ENCODE measurements around the gene DGCR2.

Gene DGCR2

DNA sequence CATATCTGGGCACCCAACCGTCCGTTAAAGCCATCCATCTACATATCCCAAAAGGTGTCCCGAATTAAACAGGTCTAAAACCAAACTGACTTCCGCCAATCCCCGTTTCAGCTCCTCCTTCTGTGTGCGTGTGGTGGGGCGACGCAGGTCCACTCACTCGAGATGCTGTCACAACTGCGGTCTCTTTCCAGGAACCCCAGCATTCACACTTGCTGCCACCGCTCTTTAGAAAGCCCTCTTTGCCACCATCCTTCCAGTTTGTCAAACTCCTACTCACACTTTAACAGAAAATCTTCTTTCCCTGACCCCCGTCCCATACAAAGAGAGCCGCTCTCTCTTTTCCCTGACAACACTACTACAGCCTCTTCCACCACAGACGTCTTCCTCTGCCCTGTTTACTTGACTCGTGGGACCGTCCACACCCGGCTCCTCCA is 21.8 kb upstream of the DGCR2 start:
- no peak overlapping the region for H3K27ac ChIP-seq (ENCODE audit: insufficient read depth, low read depth, low read length, poor library complexity, severe bottlenecking)
- H3K36me3 ChIP-seq (ENCODE audit: control insufficient read depth, insufficient read depth, low read length) = peaks cover 12% of the 10 kb centered on the region

DNA sequence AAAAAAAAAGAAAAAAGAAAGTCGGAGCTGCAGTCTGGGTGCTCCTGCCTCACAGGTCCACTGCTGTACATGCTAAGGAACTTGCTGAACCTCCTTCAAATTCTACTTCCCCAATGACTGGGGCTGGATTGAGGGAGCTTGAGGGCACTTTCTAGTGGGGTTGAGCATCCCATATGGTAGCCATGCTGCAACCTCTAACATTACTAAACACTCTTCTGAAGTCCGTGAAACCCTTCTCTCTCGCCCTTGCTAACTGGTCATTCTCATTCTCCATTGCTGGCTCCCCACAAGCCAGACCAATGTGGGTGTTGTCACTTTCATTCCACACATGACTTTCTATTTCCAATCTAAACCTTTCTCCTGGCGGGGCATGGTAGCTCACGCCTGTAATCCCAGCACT is 21.0 kb upstream of the DGCR2 start:
- H3K27me3 ChIP-seq (ENCODE audit: control insufficient read depth, insufficient read depth, low read length, poor library complexity, severe bottlenecking) = peaks cover 27% of the 10 kb centered on the region
- WGBS, 2 experiments = 84 to 90% methylated on average over 5 of the region's 5 CpGs
- no peak overlapping the region for H3K4me3 ChIP-seq (ENCODE audit: insufficient read depth, low read depth, low read length)
- H3K9me3 ChIP-seq (ENCODE audit: control insufficient read depth, low read length) = no peaks in the 10 kb centered on the region
- H3K4me1 ChIP-seq (ENCODE audit: control insufficient read depth, insufficient read depth, low read length) = no peaks in the 10 kb centered on the region
- H3K36me3 ChIP-seq (ENCODE audit: control insufficient read depth, insufficient read depth, low read length) = peaks cover 12% of the 10 kb centered on the region
- no peak overlapping the region for H3K27ac ChIP-seq (ENCODE audit: insufficient read depth, low read depth, low read length, poor library complexity, severe bottlenecking)

More for the DNA sequence above, 21.8 kb upstream of the DGCR2 start:
- H3K4me3 ChIP-seq (ENCODE audit: insufficient read depth, low read depth, low read length) = peak overlapping the region; percentile 91
- peaks cover 35% of the 10 kb centered on the region for H3K27me3 ChIP-seq (ENCODE audit: control insufficient read depth, insufficient read depth, low read length, poor library complexity, severe bottlenecking)
- H3K4me1 ChIP-seq (ENCODE audit: control insufficient read depth, insufficient read depth, low read length) = no peaks in the 10 kb centered on the region
- H3K9me3 ChIP-seq (ENCODE audit: control insufficient read depth, low read length) = no peaks in the 10 kb centered on the region
- WGBS, 2 experiments = 7 to 11% methylated on average over 17 of the region's 17 CpGs

DNA sequence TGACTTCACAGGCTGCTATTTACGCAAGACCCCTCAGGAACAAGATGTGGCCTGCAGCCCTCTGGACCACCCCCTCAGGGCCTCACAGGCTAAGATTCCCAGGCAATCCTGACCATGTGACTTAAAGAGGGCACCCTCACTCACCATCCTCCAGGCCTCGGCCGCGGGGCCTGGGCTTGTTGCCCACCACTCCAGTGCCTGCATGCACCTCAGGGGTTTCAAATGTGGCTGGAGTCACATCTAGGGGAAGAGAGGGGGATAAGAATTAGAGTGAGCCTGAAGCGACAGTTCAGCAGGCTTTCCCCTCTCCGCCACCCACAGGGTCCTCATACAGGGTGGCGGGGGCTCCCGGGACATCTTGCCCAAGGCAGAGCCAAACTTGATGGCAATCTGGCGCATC is 20.2 kb upstream of the DGCR2 start:
- Histone ChIP-seq H3K27me3 (ENCODE audit: control insufficient read depth, insufficient read depth, low read length, poor library complexity, severe bottlenecking) (peaks cover 19% of the 10 kb centered on the region), H3K4me3 (ENCODE audit: insufficient read depth, low read depth, low read length) (no peak overlapping the region), H3K36me3 (ENCODE audit: control insufficient read depth, insufficient read depth, low read length) (peaks cover 12% of the 10 kb centered on the region), H3K9me3 (ENCODE audit: control insufficient read depth, low read length) (no peaks in the 10 kb centered on the region), H3K4me1 (ENCODE audit: control insufficient read depth, insufficient read depth, low read length) (no peaks in the 10 kb centered on the region), H3K27ac (ENCODE audit: insufficient read depth, low read depth, low read length, poor library complexity, severe bottlenecking) (no peak overlapping the region)
- 97% methylated on average over 9 of the region's 9 CpGs for WGBS, 2 experiments

DNA sequence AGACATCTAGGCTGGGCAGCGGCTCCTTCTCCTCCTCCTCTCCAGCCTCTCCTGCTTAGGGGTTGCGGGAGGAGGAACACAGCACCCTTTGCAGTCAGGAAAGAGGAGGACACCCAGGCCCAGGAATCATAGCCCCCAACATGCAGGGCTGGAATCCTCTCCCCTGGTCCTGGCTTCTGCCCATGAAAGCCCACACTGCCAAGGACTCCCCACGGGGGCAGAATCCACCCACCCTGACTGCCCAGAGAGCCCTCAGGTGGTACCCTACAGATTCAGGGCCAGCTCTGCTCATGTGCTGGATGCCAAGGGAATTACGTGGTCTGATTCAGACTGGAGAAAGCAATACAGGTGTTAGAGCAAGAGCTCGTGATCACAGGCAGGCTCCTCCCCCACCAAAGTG is 17.8 kb upstream of the DGCR2 start:
- Histone ChIP-seq H3K4me3 (ENCODE audit: insufficient read depth, low read depth, low read length) (no peak overlapping the region), H3K27me3 (ENCODE audit: control insufficient read depth, insufficient read depth, low read length, poor library complexity, severe bottlenecking) (no peaks in the 10 kb centered on the region), H3K36me3 (ENCODE audit: control insufficient read depth, insufficient read depth, low read length) (peaks cover 12% of the 10 kb centered on the region), H3K4me1 (ENCODE audit: control insufficient read depth, insufficient read depth, low read length) (no peaks in the 10 kb centered on the region), H3K27ac (ENCODE audit: insufficient read depth, low read depth, low read length, poor library complexity, severe bottlenecking) (no peak overlapping the region), H3K9me3 (ENCODE audit: control insufficient read depth, low read length) (no peaks in the 10 kb centered on the region)
- WGBS, 2 experiments = 93 to 94% methylated on average over 5 of the region's 5 CpGs

DNA sequence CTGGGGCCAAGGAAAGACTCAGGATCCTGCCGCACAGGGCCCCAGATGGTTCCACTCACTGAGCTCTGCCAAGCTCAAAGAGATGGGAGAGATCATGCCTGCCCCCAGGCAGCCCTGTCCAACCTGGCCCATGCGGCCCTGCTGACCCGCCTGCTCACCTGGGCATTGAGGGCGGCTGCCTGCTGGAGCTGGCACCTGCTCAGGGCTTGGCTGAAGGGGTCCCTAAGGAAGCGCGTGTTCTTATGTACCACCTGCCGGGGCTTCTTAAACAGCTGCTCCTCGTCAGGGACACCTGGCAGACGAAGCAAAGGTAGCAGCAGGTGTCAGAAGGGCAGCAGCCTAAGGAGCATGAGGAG is 16.8 kb upstream of the DGCR2 start:
- H3K4me3 ChIP-seq (ENCODE audit: insufficient read depth, low read depth, low read length) = no peak overlapping the region
- no peak overlapping the region for H3K27ac ChIP-seq (ENCODE audit: insufficient read depth, low read depth, low read length, poor library complexity, severe bottlenecking)
- no peaks in the 10 kb centered on the region for H3K4me1 ChIP-seq (ENCODE audit: control insufficient read depth, insufficient read depth, low read length)
- H3K9me3 ChIP-seq (ENCODE audit: control insufficient read depth, low read length) = no peaks in the 10 kb centered on the region
- H3K36me3 ChIP-seq (ENCODE audit: control insufficient read depth, insufficient read depth, low read length) = peaks cover 12% of the 10 kb centered on the region
- 94 to 96% methylated on average over 9 of the region's 9 CpGs for WGBS, 2 experiments
- no peaks in the 10 kb centered on the region for H3K27me3 ChIP-seq (ENCODE audit: control insufficient read depth, insufficient read depth, low read length, poor library complexity, severe bottlenecking)

DNA sequence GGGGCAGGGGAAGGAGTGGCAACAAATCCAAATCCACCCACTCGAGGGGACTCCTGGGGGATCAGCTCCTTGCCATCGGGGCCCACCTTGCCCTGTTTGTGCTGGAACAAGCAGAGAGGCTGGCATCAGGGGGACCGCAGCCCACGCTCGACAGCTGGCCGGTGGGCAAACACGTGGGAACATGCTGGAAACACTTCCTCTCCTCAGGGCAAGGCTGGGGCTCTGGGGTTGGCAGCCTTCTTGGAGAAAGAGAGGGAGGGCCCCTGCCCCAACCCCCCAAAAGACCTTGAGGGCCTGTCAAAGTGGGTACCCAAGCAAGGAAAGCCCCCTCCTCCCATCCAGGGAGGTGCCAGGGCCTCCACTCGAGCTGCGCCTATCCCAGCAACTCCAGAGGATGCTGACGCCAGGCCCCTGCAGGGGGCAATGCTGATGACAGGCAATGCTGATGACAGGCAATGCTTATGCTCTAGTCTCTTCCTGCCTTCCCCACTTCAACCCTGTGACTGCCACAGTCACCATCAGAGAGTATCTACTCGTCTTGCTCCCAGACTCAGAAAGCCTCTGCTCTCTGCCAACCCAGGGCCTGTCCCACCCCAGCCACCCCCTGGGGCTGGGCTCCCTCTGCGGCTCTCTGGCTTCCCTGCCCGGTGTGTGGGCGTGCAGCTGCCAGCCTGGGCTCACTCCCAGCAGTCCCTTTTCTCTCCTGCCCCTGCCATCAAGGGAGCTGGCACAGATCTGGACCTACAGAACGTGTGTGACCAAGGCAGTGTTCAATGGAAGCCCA is 16.2 kb upstream of the DGCR2 start:
- Histone ChIP-seq H3K27ac (ENCODE audit: insufficient read depth, low read depth, low read length, poor library complexity, severe bottlenecking) (no peak overlapping the region), H3K4me3 (ENCODE audit: insufficient read depth, low read depth, low read length) (no peak overlapping the region), H3K36me3 (ENCODE audit: control insufficient read depth, insufficient read depth, low read length) (peaks cover 12% of the 10 kb centered on the region), H3K4me1 (ENCODE audit: control insufficient read depth, insufficient read depth, low read length) (no peaks in the 10 kb centered on the region), H3K27me3 (ENCODE audit: control insufficient read depth, insufficient read depth, low read length, poor library complexity, severe bottlenecking) (no peaks in the 10 kb centered on the region), H3K9me3 (ENCODE audit: control insufficient read depth, low read length) (no peaks in the 10 kb centered on the region)
- WGBS, 2 experiments = 92 to 93% methylated on average over 15 of the region's 15 CpGs

DNA sequence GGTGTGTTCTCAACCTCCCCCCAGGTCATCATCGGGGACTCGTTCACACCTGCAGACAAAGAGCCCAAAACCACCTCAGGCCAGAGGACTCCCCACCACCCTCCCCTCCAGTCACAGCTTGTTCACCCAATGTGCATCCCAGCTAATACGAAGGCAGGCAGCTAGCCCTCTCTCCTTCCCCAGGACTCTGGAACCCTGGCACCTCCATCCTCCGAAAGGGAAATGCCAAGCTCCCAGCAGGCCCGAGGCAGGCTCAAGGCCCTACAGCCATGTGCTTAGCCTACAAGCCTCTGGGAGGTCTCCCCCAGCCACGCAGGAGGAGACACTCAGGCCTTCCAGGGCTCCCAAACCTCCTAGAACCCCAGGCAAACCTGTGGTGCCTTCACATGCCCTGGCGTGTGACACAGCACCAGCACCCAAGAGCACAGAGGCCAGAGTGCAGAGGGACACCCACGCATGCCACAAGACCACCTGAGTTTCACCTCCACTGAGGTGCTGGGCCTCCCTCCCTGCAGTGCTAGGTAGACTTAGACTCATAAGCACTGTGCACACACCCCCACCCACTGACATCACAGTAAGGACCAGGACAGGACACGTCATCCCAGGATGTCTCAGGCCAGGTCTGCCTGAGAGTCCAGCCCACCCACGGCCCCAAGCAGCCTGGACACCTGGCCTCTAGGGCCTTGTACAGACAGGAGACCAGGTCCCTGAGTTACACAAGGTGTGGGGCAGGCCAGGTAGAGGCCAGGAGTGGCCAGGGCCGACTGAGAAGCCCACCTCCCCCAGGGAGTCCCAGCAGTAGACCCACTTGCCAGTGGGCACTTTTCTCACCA is 15.4 kb upstream of the DGCR2 start:
- no peak overlapping the region for H3K4me3 ChIP-seq (ENCODE audit: insufficient read depth, low read depth, low read length)
- H3K9me3 ChIP-seq (ENCODE audit: control insufficient read depth, low read length) = no peaks in the 10 kb centered on the region
- WGBS, 2 experiments = 93 to 96% methylated on average over 11 of the region's 11 CpGs
- no peaks in the 10 kb centered on the region for H3K27me3 ChIP-seq (ENCODE audit: control insufficient read depth, insufficient read depth, low read length, poor library complexity, severe bottlenecking)
- H3K4me1 ChIP-seq (ENCODE audit: control insufficient read depth, insufficient read depth, low read length) = no peaks in the 10 kb centered on the region
- peaks cover 12% of the 10 kb centered on the region for H3K36me3 ChIP-seq (ENCODE audit: control insufficient read depth, insufficient read depth, low read length)
- no peak overlapping the region for H3K27ac ChIP-seq (ENCODE audit: insufficient read depth, low read depth, low read length, poor library complexity, severe bottlenecking)

DNA sequence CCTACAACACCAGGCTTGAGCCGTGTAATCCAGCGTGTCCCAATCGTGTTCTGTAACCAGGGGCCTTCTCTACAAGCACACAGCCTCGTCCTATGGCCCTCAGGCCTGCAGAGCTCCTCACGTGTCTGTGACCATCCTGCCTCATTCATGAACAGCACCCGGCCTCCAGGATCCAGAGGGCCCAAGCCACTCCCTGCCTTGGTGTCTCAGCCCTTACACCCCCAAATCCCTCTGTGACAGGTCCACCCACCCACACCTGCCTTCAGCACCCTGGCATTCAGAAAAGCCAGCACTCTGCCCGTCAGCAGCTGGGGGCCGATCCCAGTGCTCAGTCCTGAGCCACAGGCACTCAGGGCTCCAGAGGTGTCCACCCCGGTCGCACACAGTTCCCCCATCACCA is 14.7 kb upstream of the DGCR2 start:
- Histone ChIP-seq H3K27ac (ENCODE audit: insufficient read depth, low read depth, low read length, poor library complexity, severe bottlenecking) (no peak overlapping the region), H3K27me3 (ENCODE audit: control insufficient read depth, insufficient read depth, low read length, poor library complexity, severe bottlenecking) (no peaks in the 10 kb centered on the region), H3K36me3 (ENCODE audit: control insufficient read depth, insufficient read depth, low read length) (peaks cover 12% of the 10 kb centered on the region), H3K4me1 (ENCODE audit: control insufficient read depth, insufficient read depth, low read length) (no peaks in the 10 kb centered on the region), H3K4me3 (ENCODE audit: insufficient read depth, low read depth, low read length) (no peak overlapping the region), H3K9me3 (ENCODE audit: control insufficient read depth, low read length) (no peaks in the 10 kb centered on the region)
- WGBS, 2 experiments = 93 to 94% methylated on average over 10 of the region's 10 CpGs

DNA sequence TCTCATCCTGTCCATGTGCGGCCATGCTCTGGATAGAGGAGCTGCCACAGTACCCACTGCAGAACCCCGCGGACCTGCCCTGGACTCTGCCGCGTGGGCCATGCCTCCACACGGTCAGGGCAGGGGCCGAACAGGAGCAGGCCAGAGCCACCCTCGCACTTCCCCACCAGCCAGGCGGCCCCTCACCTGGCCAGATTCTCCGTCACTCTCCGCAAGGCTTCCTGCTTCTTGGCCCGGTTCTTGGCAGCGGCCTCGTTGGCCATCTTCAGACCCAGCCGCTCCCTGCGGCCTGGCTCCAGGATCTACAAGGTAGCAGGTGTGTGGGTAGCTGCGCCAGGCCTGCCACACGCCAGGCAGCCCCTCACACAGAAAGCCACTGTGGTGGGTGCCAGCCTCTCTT is 12.7 kb upstream of the DGCR2 start:
- no peak overlapping the region for H3K4me3 ChIP-seq (ENCODE audit: insufficient read depth, low read depth, low read length)
- no peaks in the 10 kb centered on the region for H3K27me3 ChIP-seq (ENCODE audit: control insufficient read depth, insufficient read depth, low read length, poor library complexity, severe bottlenecking)
- H3K27ac ChIP-seq (ENCODE audit: insufficient read depth, low read depth, low read length, poor library complexity, severe bottlenecking) = no peak overlapping the region
- WGBS, 2 experiments = 94 to 95% methylated on average over 18 of the region's 18 CpGs
- H3K9me3 ChIP-seq (ENCODE audit: control insufficient read depth, low read length) = no peaks in the 10 kb centered on the region
- H3K36me3 ChIP-seq (ENCODE audit: control insufficient read depth, insufficient read depth, low read length) = peaks cover 7% of the 10 kb centered on the region
- no peaks in the 10 kb centered on the region for H3K4me1 ChIP-seq (ENCODE audit: control insufficient read depth, insufficient read depth, low read length)

DNA sequence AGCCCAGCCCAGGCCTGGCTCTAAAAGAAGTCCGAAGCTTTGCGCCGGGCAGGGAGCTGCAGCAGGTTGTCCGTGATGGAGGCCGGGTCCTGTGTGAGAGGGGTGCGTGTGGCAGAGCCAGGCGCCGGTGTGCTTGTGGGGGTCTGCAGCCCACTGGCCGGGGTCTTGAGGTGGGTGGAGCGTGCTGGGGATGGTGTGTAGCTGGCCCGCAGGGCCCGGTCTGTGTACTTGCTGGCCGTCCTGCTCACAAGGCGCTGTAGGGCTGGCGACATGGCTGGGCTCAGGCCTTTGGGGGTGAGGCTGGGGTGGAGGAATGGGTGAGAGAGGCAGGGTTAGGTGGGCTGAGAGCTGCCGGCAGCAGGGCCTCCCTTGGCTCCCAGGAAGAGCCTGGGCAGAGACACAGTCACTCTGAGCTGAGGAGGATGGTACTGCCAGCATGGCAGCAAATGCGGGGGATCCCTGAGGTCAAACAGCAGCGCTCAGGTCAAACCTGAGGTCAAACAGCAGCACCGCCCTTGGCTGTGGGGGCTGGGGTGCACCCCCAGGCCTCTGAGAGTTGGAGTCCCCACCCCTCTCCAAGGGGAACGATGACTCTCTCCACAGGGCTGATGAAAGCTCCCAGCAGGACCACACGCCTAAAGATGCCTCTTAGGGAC is 12.1 kb upstream of the DGCR2 start:
- no peak overlapping the region for H3K4me3 ChIP-seq (ENCODE audit: insufficient read depth, low read depth, low read length)
- WGBS, 2 experiments = 93 to 95% methylated on average over 21 of the region's 21 CpGs
- H3K27me3 ChIP-seq (ENCODE audit: control insufficient read depth, insufficient read depth, low read length, poor library complexity, severe bottlenecking) = no peaks in the 10 kb centered on the region
- H3K4me1 ChIP-seq (ENCODE audit: control insufficient read depth, insufficient read depth, low read length) = no peaks in the 10 kb centered on the region
- H3K9me3 ChIP-seq (ENCODE audit: control insufficient read depth, low read length) = no peaks in the 10 kb centered on the region
- no peak overlapping the region for H3K27ac ChIP-seq (ENCODE audit: insufficient read depth, low read depth, low read length, poor library complexity, severe bottlenecking)
- H3K36me3 ChIP-seq (ENCODE audit: control insufficient read depth, insufficient read depth, low read length) = peaks cover 3% of the 10 kb centered on the region

All from ectodermal cell (in vitro differentiated cells).